22Rv1 (cell line): ENCODE measurements around the gene RPGRIP1L.

ENCODE experiments used
- H3K27ac ChIP-seq: fragments of 450-650 bp; 2 replicates; pipeline ENCODE4 v1.5.1; 2017
- ZFX ChIP-seq: fragments of 450-650 bp; IDR thresholded peaks from 2 replicates; pipeline ENCODE4 v1.6.1; 2017; ENCODE audit warnings: antibody characterized with exemption, borderline replicate concordance
- TF ChIP-seq, protein P1 (sequence below): fragments of 450-650 bp; IDR thresholded peaks from 2 replicates; pipeline ENCODE4 v1.5.1; 2017; ENCODE audit warnings: mild to moderate bottlenecking

Gene RPGRIP1L

GRCh38 chr16:53703590-53704444 is at the start of gene RPGRIP1L, which contains the start of gene FTO:
Gene RPGRIP1L, minus strand, starts transcription at chr16:53703859. Its CDS starts 3,136 bp downstream, at chr16:53700723.
Gene FTO, plus strand, starts transcription at chr16:53704156.
- peak within 1 kb of the TSS; percentile 90 for H3K27ac ChIP-seq
- TF ChIP-seq, protein P1, sequence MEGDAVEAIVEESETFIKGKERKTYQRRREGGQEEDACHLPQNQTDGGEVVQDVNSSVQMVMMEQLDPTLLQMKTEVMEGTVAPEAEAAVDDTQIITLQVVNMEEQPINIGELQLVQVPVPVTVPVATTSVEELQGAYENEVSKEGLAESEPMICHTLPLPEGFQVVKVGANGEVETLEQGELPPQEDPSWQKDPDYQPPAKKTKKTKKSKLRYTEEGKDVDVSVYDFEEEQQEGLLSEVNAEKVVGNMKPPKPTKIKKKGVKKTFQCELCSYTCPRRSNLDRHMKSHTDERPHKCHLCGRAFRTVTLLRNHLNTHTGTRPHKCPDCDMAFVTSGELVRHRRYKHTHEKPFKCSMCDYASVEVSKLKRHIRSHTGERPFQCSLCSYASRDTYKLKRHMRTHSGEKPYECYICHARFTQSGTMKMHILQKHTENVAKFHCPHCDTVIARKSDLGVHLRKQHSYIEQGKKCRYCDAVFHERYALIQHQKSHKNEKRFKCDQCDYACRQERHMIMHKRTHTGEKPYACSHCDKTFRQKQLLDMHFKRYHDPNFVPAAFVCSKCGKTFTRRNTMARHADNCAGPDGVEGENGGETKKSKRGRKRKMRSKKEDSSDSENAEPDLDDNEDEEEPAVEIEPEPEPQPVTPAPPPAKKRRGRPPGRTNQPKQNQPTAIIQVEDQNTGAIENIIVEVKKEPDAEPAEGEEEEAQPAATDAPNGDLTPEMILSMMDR: peak; percentile 25; the same call in 1 of the 2 replicates
- TF ChIP-seq ZFX: no peak

GRCh38 chr16:53753431-53753830 is 49.8 kb upstream of the RPGRIP1L start:
- TF ChIP-seq ZFX: no peak
- TF ChIP-seq, protein P1: no peak
- peak overlapping the region; percentile 94 for H3K27ac ChIP-seq

- TF ChIP-seq, protein P1: no peak
- no peak for TF ChIP-seq ZFX
- H3K27ac ChIP-seq: peak overlapping the region; percentile 94
Measured at GRCh38 chr16:53752560-53752959, 48.9 kb upstream of the RPGRIP1L start.

DNA sequence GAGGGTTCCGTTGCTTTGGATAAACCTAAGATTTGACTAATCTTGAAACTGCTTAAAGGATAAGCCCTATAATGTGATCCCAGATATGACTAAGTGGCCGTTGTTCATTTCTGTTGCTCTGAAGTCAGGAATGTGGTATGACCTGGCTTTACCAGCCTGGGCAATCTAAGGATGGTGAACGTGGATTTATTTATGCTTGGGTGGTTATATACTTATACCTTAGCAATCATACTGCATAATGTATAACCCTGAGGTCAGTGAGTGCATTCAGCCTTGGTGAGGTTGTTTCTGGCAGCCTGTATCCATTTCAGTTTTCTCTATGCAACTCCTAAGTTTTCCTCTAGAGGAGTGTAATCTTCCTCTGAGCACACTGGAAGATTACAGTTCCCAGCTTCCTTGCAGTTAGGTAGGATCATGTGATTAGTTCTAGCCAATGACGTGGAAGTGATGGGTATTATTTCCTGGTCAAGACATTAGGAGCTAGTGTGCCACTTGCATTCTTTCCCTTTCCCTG is 42.2 kb upstream of the RPGRIP1L start:
- H3K27ac ChIP-seq: peak overlapping the region; percentile 72
- TF ChIP-seq, protein P1: peak; percentile 13; the same call in 1 of the 2 replicates
- TF ChIP-seq ZFX: no peak

DNA sequence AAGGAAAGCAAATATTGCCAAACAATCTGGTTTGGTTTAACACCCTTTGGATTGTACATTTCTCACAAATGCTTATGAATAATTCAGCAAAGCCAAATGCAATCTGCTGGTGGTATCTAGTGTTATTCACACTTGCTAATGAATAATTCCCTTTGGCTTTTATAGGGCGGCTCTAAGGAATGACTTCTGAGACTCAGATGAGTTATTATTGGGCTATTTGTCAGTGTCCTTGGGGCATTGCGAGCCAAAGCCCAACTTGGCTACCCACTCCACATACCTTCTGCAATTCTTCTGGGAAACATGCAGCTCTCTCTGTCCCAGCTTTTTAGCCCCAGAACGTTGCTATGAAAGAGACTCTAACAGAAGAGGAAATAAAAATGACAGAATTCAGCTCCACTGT is 41.4 kb upstream of the RPGRIP1L start:
- peak overlapping the region; percentile 72 for H3K27ac ChIP-seq
- no peak for TF ChIP-seq ZFX
- TF ChIP-seq, protein P1: no peak

DNA sequence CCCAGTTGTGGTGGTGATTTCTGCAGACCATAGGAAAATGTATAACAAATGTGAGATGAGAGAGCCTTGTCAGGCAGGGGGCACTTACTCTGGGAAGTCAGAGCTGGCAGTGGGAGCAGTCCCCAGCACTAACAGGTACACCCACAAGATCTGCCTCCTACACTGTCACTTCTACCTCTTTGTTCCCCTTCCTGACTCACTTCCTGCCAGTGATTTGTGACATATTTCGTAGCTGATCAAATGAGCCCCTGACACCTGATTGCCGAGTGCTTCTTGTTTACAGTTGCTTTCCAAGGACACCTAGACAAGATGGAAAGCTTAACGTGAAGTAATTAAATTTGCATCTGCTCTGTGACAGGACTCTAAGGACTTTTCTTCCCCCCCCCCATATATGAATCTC is 40.8 kb upstream of the RPGRIP1L start:
- H3K27ac ChIP-seq: peak overlapping the region; percentile 72
- TF ChIP-seq, protein P1: no peak
- TF ChIP-seq ZFX: no peak

- no peak for TF ChIP-seq ZFX
- TF ChIP-seq, protein P1: peak; percentile 81
- peak overlapping the region; percentile 72 for H3K27ac ChIP-seq
Measured at GRCh38 chr16:53743149-53743566, 39.5 kb upstream of the RPGRIP1L start.
